ENCODE results near the gene UGT1A4.

The UGT1A4 gene

GRCh38 chr2:233676046-233676445 lies 42.5 kb upstream of the UGT1A4 start:
- H3K27me3 ChIP-seq: no peaks in the 10 kb centered on the region
- no peak for TF ChIP-seq CTCF (IDR thresholded peaks at IDR 0.05; ENCODE audit: low read depth, low read length)
- H3K9me3 ChIP-seq: no peaks in the 10 kb centered on the region
- no peaks in the 10 kb centered on the region for H3K4me1 ChIP-seq
- no peak for DNase-seq
- no peak overlapping the region for H3K4me3 ChIP-seq (ENCODE audit: low read depth, low read length)
- no peaks in the 10 kb centered on the region for H3K36me3 ChIP-seq

GRCh38 chr2:233679196-233679595 lies 39.3 kb upstream of the UGT1A4 start:
- H3K4me1 ChIP-seq: no peaks in the 10 kb centered on the region
- H3K9me3 ChIP-seq: no peaks in the 10 kb centered on the region
- DNase-seq: no peak
- no peak for TF ChIP-seq CTCF (IDR thresholded peaks at IDR 0.05; ENCODE audit: low read depth, low read length)
- H3K27me3 ChIP-seq: no peaks in the 10 kb centered on the region
- no peak overlapping the region for H3K4me3 ChIP-seq (ENCODE audit: low read depth, low read length)
- no peaks in the 10 kb centered on the region for H3K36me3 ChIP-seq

- TF ChIP-seq CTCF (IDR thresholded peaks at IDR 0.05; ENCODE audit: low read depth, low read length): no peak
- H3K4me1 ChIP-seq: no peaks in the 10 kb centered on the region
- no peak overlapping the region for H3K4me3 ChIP-seq (ENCODE audit: low read depth, low read length)
- no peak for DNase-seq
- H3K27me3 ChIP-seq: no peaks in the 10 kb centered on the region
- H3K36me3 ChIP-seq: no peaks in the 10 kb centered on the region
- H3K9me3 ChIP-seq: no peaks in the 10 kb centered on the region
Measured at GRCh38 chr2:233680361-233681045, 38.0 kb upstream of the UGT1A4 start.

- H3K9me3 ChIP-seq: no peaks in the 10 kb centered on the region
- H3K4me3 ChIP-seq (ENCODE audit: low read depth, low read length): no peak within 1 kb of the TSS
- no peak for TF ChIP-seq CTCF (IDR thresholded peaks at IDR 0.05; ENCODE audit: low read depth, low read length)
- DNase-seq: no peak
- no peaks in the 10 kb centered on the region for H3K36me3 ChIP-seq
- no peaks in the 10 kb centered on the region for H3K27me3 ChIP-seq
- H3K4me1 ChIP-seq: no peaks in the 10 kb centered on the region
Measured at GRCh38 chr2:233681521-233682099, 36.9 kb upstream of the UGT1A4 start, which contains the start of gene UGT1A7. Gene UGT1A7, plus strand, starts transcription at chr2:233681901. Its CDS starts 37 bp downstream, at chr2:233681938.

DNA sequence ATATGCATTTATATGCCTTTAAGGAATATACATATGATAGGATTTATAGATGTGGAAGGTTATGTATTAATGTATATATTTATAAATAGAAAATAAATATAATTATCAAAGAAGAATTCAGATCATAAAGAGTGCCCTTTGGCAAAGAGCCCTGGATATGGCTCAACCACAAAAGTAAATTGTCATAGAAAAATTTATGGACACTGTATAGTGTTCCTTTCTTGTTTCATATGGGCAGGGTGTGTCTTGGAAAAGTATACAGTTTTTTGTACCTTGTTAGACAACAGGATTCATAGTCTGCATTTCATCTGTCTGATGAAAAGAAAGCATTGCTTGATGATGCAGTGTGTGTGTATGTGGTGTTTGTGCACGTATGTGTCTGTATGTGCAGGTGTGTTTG lies 33.9 kb upstream of the UGT1A4 start:
- no peaks in the 10 kb centered on the region for H3K27me3 ChIP-seq
- no peak for TF ChIP-seq CTCF (IDR thresholded peaks at IDR 0.05; ENCODE audit: low read depth, low read length)
- H3K9me3 ChIP-seq: no peaks in the 10 kb centered on the region
- H3K36me3 ChIP-seq: no peaks in the 10 kb centered on the region
- H3K4me1 ChIP-seq: no peaks in the 10 kb centered on the region
- H3K4me3 ChIP-seq (ENCODE audit: low read depth, low read length): no peak overlapping the region
- no peak for DNase-seq

DNA sequence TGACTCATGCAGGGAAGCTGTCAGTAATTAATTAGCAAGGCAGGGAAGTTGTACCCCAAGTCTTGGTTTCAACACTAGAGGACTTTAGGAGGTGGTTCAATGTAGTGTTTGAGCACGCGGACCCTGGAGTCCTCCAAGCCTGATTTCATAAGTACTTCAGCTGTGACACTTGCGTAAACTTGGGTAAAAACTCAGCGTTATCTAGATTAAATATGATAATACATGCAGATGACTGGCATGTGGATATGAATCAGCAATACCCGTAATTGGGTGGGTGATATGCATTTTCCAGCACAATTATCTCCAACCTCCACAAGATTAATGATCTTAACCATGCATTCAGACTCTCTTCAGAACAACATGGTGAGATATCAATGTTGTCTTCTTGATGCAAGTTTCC lies 31.6 kb upstream of the UGT1A4 start:
- TF ChIP-seq CTCF (IDR thresholded peaks at IDR 0.05; ENCODE audit: low read depth, low read length): no peak
- H3K4me3 ChIP-seq (ENCODE audit: low read depth, low read length): no peak overlapping the region
- DNase-seq: no peak
- no peaks in the 10 kb centered on the region for H3K27me3 ChIP-seq
- no peaks in the 10 kb centered on the region for H3K9me3 ChIP-seq
- no peaks in the 10 kb centered on the region for H3K36me3 ChIP-seq
- H3K4me1 ChIP-seq: no peaks in the 10 kb centered on the region
